ENCODE measurements around the gene NSUN3. TPM values are rescaled to one million over a fixed set of nuclear protein-coding genes. Genes with fewer than 3 reads are reported as not detected.
"Not testable (repeated sequence)": the region's sequence is repeated elsewhere in the genome, so short reads cannot be mapped to it uniquely, and the experiment has no call there.

Gene NSUN3
- total RNA-seq, 1 donor from 2014 or later = 4.8 TPM

DNA sequence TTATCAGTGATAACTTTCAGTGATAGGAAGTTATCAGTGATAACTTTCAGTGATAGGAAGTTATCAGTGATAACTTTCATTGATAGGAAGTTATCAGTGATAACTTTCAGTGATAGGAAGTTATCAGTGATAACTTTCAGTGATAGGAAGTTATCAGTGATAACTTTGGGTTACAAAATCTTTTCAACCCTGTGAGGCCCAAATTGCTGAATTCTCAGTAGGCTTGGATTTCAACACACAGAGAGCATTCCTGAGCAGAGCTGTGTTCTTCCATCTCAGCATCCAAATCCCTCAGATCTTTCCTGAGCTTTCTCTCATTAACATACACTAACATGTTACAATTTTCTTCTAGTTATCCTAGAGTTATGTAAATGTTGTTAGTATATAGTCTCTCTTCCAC is 47.4 kb downstream of the NSUN3 start:
- ATAC-seq; DNase-seq (ENCODE audit: missing footprints); intact Hi-C loops (cut with DNase I): not testable (repeated sequence)

DNA sequence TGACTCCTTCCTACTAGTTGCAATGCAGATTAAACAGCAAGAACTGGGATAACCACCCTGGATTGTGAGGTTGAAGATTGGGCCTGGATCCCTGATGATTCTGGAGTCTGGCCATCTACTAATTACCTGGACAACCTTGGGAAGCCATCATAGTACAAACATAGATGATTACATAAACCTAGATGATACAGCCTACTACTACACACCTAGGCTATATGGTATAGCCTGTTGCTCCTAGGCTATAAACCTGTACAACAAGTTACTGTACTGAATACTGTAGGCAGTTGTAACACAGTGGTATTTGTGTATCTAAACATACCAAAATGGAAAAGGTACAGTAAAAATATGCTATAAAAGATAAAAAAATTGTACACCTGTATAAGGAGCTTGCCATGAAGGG is 48.0 kb downstream of the NSUN3 start:
- ATAC-seq (no peak), DNase-seq (ENCODE audit: missing footprints) (no peak)
- intact Hi-C loops (cut with DNase I) = no loop called here

DNA sequence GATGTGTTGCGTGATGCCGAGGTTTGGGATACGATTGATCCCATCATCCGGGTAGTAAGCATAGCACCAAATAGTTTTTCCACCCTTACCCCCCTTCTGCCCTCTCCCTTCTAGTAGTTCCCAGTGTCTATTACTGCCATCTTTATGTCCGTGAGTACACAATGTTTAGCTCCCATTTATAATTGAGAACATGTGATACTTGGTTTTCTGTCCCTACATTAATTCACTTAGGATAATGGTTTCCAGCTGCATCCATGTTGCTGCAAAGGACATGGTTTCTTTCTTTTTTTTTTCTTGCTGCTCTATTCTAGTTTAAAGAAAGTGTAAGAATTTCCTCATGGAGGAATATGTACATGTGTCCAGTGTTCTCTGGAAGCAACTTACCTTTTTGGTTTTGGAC is 51.8 kb downstream of the NSUN3 start:
- ATAC-seq (no peak), DNase-seq (ENCODE audit: missing footprints) (no peak)
- intact Hi-C loops (cut with DNase I) = no loop called here

DNA sequence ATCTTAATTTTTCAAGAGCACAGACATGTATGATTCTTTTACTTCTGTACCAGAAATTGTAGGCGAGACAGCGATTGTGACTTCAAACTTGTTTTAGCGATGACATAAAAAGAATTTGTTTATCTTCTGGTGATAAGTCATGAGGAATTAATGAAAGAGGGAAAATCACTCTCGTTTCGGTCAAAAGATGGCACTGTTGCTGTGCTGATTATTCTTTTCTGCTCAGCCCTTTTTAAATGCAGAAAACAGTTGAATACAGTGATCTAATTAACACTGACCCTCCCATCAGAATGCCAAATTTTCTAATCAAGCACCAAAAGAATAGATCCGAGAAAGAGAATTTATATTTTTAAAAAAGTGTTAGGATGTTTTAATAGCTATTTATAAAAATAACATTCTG is 52.6 kb downstream of the NSUN3 start:
- no peak for ATAC-seq
- intact Hi-C loops (cut with DNase I) = no loop called here

DNA sequence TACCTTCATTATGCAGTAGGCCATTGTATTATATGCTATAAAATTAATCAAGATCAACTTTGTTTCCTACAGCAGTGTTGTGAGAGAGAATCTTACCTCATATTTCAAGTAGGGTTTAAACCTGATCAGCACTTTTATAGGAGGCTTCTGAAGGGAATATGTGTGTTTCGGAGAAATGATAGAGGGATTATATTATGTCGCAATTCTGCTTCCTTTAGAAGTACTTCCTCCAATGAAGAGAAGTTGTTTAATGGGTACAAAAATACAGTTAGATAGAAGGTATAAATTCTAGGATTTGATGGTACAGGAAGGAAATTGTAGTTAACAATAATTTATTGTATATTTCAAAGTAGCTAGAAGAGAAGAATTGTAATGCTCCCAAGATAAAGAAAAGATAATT is 54.9 kb downstream of the NSUN3 start:
- ATAC-seq (no peak), DNase-seq (ENCODE audit: missing footprints) (no peak)
- intact Hi-C loops (cut with DNase I) = no loop called here

More for the DNA sequence above, 52.6 kb downstream of the NSUN3 start:
- DNase-seq (ENCODE audit: missing footprints) = no peak

DNA sequence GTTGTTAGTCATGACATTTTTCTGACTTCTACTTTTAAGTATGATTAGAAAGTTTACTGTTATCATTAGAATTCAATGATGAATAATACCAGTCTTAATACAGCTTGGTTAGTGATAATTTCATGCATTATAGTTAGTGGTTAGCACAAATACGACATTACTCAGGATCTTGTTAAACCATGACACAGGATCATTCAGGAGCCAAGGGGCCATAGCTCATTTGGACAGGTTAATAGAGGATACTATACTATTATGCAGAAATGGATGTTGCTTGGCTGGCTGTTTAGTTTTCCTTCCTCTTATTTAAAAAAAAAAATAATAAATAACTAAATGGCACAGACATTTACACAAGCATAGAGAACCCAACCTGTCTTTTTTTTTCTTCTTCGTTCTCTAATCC is 55.5 kb downstream of the NSUN3 start:
- intact Hi-C loops (cut with DNase I) = no loop called here
- DNase-seq (ENCODE audit: missing footprints) (no peak), ATAC-seq (no peak)

DNA sequence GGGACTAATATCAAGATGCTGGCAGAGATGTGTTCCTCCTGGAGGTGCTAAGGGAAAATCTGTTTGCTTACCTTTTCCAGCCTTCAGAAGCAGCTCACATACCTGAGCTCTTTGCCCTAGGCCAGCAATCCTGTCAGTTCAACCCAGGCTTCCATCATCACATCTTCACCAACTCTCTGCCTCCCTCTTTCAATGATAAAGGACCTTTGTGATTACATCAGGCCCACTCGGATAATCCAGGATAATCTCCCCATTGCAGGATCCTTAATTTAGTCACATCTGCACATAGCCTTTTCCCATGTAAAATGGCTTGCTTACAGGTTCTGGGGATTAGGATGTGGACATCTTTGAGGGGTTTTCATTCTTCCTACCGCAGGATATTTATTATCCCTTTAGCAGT is 58.3 kb downstream of the NSUN3 start:
- DNase-seq (ENCODE audit: missing footprints) (no peak), ATAC-seq (no peak)
- intact Hi-C loops (cut with DNase I) = no loop called here

DNA sequence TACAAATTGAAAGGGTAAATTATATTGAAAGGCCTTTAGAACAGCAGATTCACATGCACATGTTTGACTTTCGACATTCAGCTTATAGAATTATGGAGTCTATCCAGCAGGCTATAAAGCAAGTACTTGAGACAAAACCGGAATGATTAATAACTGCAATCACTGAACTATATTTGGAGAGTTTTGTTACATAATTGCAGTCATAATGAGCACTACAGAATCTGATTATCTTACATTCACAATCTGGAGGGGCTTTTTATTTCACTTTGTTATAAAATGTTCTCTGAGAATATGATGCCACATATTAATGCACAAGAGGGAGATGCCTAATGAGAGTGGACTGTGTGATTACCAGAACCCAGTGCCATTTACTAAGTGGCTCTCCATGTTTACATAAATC is 64.3 kb downstream of the NSUN3 start:
- intact Hi-C loops (cut with DNase I) = no loop called here
- DNase-seq (ENCODE audit: missing footprints) (no peak), ATAC-seq (no peak)

DNA sequence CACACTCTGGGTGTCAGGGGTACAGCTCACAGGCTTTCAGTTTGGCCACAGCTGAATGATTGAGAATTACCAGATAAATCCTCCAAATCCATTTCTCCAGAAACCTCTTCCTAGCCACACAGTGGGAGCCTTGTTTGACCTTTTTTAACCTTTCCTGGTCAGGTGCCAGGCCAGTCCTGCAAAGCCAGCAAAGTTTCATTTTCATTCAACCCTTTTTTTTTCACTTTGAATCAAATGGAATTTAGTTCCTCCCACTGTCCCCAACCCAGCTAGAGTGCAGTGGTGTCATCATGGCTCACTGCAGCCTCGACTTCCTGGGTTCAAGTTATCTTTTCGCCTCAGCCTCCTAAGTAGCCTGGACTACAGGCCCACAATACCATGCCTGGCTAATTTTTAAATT is 67.8 kb downstream of the NSUN3 start:
- intact Hi-C loops (cut with DNase I) = no loop called here
- ATAC-seq = no peak
- no peak for DNase-seq (ENCODE audit: missing footprints)

DNA sequence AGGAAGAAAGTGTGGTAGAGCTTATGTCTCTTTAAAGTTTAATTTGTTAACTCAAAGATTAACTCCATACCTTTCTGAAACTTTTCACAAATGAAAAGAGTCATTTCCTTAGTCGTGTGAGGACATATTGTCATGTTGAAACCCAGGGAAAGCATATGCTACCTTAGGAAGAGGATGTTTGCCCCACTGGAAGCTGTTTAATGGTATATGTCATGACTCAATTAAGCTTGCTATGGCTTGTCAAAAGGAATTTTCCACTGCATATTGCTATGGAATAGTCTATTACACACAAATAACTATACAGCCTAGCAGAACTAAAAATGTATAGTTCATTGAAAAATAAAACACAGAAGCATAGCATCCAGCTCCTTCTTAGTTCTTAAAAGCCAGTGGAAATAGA is 69.9 kb downstream of the NSUN3 start:
- intact Hi-C loops (cut with DNase I) = no loop called here

DNA sequence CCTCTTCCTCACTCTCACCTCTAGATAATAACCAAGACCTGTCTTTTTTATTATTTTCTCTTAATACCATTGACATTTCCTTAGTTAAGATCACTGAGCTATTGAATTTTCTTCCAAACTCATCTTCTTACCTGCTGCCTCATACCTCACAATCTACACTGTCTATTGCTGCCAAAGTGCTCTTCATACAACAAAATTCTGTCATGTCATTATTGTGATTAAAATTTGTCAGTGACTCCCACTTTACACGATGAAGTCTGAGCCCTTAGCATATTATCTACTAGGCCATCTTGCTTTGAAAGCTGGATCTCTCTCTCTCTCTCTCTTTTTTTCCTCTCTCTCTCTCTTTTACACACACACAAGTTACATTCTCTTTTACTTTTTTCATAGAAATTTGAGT is 73.3 kb downstream of the NSUN3 start:
- intact Hi-C loops (cut with DNase I) = no loop called here
- no peak for DNase-seq (ENCODE audit: missing footprints)
- no peak for ATAC-seq

More for the DNA sequence above, 69.9 kb downstream of the NSUN3 start:
- ATAC-seq (no peak), DNase-seq (ENCODE audit: missing footprints) (no peak)

DNA sequence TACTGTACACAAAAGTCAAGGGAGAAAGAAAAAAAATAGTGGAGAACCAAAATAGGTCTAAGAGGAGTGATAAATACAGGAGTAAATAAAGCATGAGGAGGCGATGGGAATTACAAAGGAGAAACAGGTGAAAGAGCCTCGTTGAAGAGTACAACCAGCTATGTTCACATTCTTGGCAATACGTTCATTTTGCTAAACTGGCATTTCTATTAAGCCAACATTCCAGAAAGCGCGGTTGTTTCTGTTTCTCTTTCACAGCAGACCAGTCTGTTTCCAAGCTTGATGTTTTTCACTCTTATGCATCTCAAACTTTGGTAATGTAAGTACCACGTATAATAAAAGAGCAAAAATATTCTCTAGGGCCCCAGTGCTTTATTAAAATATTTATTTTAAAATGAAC is 74.5 kb downstream of the NSUN3 start:
- DNase-seq (ENCODE audit: missing footprints) = no peak
- intact Hi-C loops (cut with DNase I) = no loop called here
- no peak for ATAC-seq

DNA sequence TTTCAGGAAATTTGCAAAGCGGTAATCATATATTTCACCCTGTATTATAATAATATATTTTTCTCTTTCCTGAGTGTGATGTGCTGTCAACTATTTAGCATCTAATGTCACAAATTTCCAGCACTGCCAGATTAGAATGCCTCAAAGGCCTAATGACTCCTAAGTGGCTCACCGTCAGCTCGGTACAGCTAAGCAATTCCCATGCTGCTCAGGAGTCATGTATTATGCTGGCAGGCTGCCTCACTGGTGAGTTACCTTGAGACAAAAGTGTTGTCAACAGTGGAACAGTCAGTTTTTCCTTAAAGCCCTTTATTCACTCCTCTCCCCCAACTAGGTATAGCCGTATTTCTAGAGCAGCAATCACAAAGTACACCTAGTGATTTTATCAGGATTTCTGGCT is 83.6 kb downstream of the NSUN3 start:
- DNase-seq (ENCODE audit: missing footprints) (no peak), ATAC-seq (no peak)
- intact Hi-C loops (cut with DNase I) = no loop called here

DNA sequence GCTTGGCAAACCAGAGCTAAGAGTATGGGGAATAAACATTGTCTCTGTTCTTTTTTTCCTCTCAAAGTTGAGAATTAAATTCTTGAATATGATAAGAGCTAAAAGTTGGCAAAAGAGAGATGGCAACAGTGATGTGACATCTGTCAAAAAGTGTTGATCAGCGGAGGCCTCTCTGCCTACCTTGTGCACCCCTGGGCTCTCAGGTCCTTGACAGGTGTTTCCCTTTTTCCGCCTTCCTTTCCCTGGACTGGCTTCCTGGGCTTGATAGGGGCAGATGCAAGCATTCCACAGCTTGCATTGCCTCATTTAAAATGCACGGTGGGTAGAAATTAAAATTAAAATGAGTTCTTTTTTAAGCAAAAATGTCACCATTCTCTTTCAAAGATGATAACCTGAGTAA is 84.2 kb downstream of the NSUN3 start:
- intact Hi-C loops (cut with DNase I) = no loop called here
- ATAC-seq (no peak), DNase-seq (ENCODE audit: missing footprints) (no peak)

DNA sequence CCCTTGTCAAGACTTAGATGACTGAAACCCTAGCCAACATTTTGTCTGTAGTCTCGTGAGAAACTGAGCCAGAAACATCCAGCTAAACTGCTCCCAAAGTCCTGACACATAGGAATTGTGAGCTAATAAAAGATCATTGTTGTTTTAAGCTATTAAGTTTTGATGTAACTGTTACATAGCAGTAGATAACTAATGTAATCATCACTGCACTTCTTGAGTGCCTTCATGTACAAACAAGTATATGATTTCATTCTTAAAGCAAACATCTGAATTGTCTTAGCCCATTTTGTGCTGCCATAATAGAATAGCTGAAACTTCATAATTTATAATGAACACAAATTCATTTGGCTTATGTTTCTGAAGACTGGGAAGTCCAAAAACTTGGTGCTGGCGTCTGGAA is 87.3 kb downstream of the NSUN3 start:
- intact Hi-C loops (cut with DNase I) = no loop called here
- DNase-seq (ENCODE audit: missing footprints) (no peak), ATAC-seq (no peak)

DNA sequence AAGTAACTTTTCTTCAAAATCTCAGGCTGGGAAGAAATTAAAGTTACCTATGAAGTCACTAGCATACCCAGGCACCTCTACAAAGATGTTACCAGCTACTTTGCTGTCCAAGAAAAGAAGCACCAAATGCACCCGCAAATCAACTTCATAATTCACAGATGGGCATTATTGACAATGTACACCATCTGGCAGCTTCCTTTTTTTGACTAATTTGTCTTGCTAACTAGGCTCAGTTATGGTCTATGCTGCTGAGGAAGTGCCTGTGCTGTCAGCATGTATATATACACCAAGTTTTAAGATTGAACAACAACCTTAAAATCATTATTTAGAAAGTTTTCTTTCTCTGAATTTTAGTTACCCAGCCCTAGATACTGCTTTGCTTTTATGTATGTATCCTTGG is 93.8 kb downstream of the NSUN3 start:
- intact Hi-C loops (cut with DNase I) = no loop called here
- no peak for DNase-seq (ENCODE audit: missing footprints)

DNA sequence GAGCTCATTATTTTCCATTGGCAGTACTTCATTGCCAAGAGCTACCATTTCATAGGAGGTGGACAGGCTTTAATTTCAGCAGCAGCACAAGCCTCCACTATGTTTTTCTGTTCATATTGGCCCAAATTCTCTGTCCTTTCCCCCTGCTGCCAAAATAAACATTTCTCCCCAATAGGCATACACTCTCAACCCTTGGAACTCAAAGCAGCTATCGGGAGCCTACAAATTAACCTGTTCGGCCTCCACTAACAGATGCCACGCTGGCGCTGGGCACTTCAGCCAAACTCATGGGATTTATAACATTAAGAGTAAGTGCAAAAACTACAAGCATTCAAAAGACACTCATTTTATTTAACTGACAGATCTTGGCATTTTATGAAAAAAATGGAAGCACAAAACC is 95.7 kb downstream of the NSUN3 start:
- DNase-seq (ENCODE audit: missing footprints) (no peak), ATAC-seq (peak; percentile 50)
- intact Hi-C loops (cut with DNase I) = no loop called here

More for the DNA sequence above, 93.8 kb downstream of the NSUN3 start:
- ATAC-seq = no peak

DNA sequence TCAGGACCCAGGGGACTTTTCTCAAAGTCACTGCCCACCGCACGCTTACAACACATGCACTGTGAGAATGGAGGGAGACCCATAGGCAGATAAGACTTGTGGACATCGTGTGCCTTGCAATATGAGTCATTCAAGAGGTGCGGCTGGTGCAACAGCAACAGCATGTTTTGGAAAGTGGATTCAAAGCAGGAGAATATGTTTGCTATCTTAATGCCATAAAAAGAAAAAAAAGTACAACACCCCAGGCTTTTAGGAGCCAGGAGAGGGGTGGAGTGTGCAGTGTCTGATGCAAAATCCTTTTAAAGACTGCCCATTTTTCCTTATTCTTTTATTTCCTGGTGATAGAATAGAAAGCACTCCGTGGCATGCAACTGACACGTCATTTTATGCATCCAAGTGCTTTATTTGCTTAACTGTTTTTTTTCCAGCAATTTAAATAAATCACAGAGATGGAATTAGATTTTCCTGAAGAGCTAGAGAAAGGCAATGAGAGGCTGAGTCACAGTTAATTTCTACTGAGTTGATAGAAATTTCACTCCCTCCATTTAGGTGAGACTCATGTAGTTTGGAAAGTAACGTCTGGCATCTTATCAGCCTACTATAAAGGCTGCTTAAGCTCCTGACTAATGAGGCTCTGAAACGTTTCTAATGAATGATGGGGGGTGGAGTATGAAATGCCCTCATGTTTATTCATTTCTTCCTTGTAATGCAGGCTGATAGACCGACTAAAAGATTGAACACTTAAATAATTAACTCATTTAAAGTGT is 96.4 kb downstream of the NSUN3 start:
- ATAC-seq (peak; percentile 68), DNase-seq (ENCODE audit: missing footprints) (no peak)
- intact Hi-C loops (cut with DNase I) = no loop called here

DNA sequence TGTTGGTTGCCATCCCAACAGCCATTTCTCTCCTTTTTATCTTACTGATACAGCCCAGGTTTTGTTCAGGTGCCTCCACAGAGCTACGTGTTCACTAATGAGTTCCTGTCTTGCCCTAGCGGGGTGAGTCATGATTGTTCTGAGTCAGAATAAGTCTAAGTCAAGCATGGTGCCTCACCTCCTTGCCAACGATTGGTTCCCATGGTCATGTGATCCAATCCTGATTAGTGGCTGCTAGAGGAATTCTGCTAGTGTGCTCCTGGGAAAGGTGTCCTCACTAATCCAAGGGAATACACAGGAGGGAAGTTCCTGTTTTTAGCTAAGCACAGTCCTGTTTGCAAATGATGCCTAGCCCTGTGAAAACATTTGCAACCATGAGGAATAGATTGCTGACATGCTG is 99.8 kb downstream of the NSUN3 start:
- ATAC-seq (no peak), DNase-seq (ENCODE audit: missing footprints) (no peak)
- intact Hi-C loops (cut with DNase I) = no loop called here

DNA sequence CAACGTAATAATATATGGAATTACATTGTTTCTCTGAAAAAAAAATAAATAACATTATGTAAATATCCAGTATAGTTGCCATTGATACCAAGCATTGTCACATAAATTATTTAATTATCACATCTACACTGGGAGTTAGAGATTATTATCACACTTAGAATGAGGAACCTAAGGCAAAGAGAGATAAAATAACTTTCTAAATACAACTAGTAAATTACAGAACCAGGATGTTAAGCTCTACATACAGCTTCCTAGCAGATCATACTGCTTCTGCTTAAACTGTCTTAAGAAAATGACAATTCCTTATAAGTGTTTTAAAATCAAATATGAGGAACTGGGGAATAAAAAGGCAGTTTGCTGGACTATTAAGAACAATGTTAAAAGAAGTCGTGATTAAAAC is 104.5 kb downstream of the NSUN3 start:
- no peak for ATAC-seq
- intact Hi-C loops (cut with DNase I) = no loop called here
- DNase-seq (ENCODE audit: missing footprints) = no peak

DNA sequence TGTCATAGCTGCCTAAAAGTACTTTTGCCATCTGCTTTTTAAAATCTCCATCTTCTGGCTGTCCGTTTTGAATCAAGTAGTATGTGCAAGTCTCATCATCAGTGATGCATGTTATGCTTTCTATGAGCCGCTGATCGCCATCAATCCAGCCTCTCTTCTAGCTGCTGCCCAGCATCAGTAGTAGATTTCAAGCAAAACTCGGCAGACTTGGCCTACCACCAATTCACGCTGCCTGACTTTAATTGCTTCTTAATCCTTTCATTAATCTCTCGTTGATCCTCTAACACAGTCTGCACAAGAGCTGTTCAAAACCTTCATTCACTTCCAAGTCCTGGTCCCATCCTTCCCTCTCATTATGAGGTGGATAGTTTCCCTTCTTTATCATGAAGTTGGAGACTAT is 104.9 kb downstream of the NSUN3 start:
- intact Hi-C loops (cut with DNase I) = no loop called here
- no peak for DNase-seq (ENCODE audit: missing footprints)
- ATAC-seq = no peak

All from Right ventricle myocardium inferior (tissue), 1 donor.